Psoas muscle (tissue), 8 donors: ENCODE data around the gene GRID2. TPM values are rescaled to one million over a fixed set of nuclear protein-coding genes. Genes with fewer than 3 reads are reported as not detected.

ENCODE experiments used
- ATAC-seq, 4 donors: fragments of 200-7000 bp; cut with Tn5 transposase; one replicate each; pipeline ENCODE4 v1.9.1; 2020; ENCODE audit warnings: moderate library complexity in 3 of 4, mild to moderate bottlenecking in 2 of 4
- DNase-seq, 2 donors: peaks; one replicate each; pipeline ENCODE4 v3.0.0-alpha.2; 2020
- H3K27ac ChIP-seq: fragments of 200-600 bp; one replicate; pipeline ENCODE4 v1.8.0; 2022
- H3K27me3 ChIP-seq, 3 donors: fragments of 200-600 bp in 1 of 3; one replicate each; pipeline versions ENCODE4 v1.6.1 to v1.8.0; 2013 to 2022; ENCODE audit warnings: low read length in 2 of 3, mild to moderate bottlenecking in 2 of 3, moderate library complexity in 1 of 3; ENCODE audit not compliant: insufficient read depth in 3 of 3
- H3K36me3 ChIP-seq, 2 donors: fragments of 200-600 bp in 1 of 2; one replicate each; pipeline versions ENCODE4 v1.6.1 to v1.8.0; 2013 to 2022; ENCODE audit warnings: low read depth in 1 of 2, mild to moderate bottlenecking in 1 of 2, moderate library complexity in 1 of 2; ENCODE audit not compliant: insufficient read depth in 1 of 2
- H3K4me1 ChIP-seq: fragments of 200-600 bp; one replicate; pipeline ENCODE4 v1.8.0; 2022
- H3K4me3 ChIP-seq: fragments of 200-600 bp; one replicate; pipeline ENCODE4 v1.8.0; 2022; ENCODE audit warnings: mild to moderate bottlenecking
- H3K9me3 ChIP-seq: fragments of 200-600 bp; one replicate; pipeline ENCODE4 v1.8.0; 2022
- CTCF ChIP-seq: fragments of 200-600 bp; IDR thresholded peaks from one replicate; pipeline ENCODE4 v1.8.0; 2022; ENCODE audit warnings: antibody characterized with exemption
- WGBS, 3 donors: extraction: QIAGEN DNeasy Blood & Tissue Kit; methylation state at CpG; one replicate each; pipeline versions ENCODE4 v1.1.6 to v1.1.7; 2013; 5-methylcytosine and 5-hydroxymethylcytosine counted together
- intact Hi-C, 2 donors: fragments of 100-400 bp; cut with DNase I; formaldehyde crosslinking; loops; one replicate each; pipeline versions ENCODE4 v1.11.0 to v1.14.2; 2022
- polyA plus RNA-seq, 3 donors: library from polyadenylated mRNA; stranded (reverse); fragments of 200-250 nt; gene quantifications; one replicate each; pipeline ENCODE4 v1.2.3, GENCODE V29; 2013
- total RNA-seq, 4 donors: library from RNA; stranded (reverse); fragmentation: NEBNext Ultra II Directional in 2 of 4; extraction: Animal tissue kit (Norgen Biotek cat#: 25700) in 2 of 4; gene quantifications; one replicate each; pipeline versions ENCODE4 v1.2.1 to v1.2.4, GENCODE V29; 2021 to 2023
- donor health status: healthy with polysubstance abuse.
- donor health status: DM: no; HTN: no; CAD: no; lungs with moderate emphysema.
- donor health status: Bipolar disorder and iron deficiency.
- donor health status: healthy.
- donor health status: DM: yes; HTN: yes; CAD: no.
- donor health status: DM: no; HTN: no; CAD: no.
- donor health status: DM: no; HTN: no; CAD: no.
- donor health status: DM: yes; HTN: yes; CAD: no.

GRID2 gene
- total and polyA plus RNA-seq, 7 donors = not detected

- no peaks in the 10 kb centered on the region for H3K9me3 ChIP-seq
- intact Hi-C loops = no loop called here
- DNase-seq (no peak), ATAC-seq (no peak)
- no peaks in the 10 kb centered on the region for H3K27me3 ChIP-seq
- WGBS, 3 donors = 57 to 61% (median 58%) methylated on average over 6 of the region's 6 CpGs
- H3K4me1 ChIP-seq = no peaks in the 10 kb centered on the region
- H3K36me3 ChIP-seq = no peaks in the 10 kb centered on the region
- H3K27ac ChIP-seq = no peak overlapping the region
- H3K4me3 ChIP-seq = no peak overlapping the region
- TF ChIP-seq CTCF = no peak
These were observed 828.9 kb downstream of the GRID2 start for GRCh38 chr4:93132631-93133030.

GRCh38 chr4:93139118-93139517 lies 835.4 kb downstream of the GRID2 start:
- H3K27me3 ChIP-seq = no peaks in the 10 kb centered on the region
- DNase-seq (no peak), ATAC-seq (no peak)
- no peak overlapping the region for H3K4me3 ChIP-seq
- H3K27ac ChIP-seq = no peak overlapping the region
- no peak for TF ChIP-seq CTCF
- no peaks in the 10 kb centered on the region for H3K9me3 ChIP-seq
- H3K4me1 ChIP-seq = no peaks in the 10 kb centered on the region
- intact Hi-C loops = no loop called here
- H3K36me3 ChIP-seq = no peaks in the 10 kb centered on the region

- intact Hi-C loops = no loop called here
- 69 to 76% (median 74%) methylated on average over 3 of the region's 3 CpGs for WGBS, 3 donors
- no peak overlapping the region for H3K27ac ChIP-seq
- no peaks in the 10 kb centered on the region for H3K36me3 ChIP-seq
- TF ChIP-seq CTCF = no peak
- H3K4me1 ChIP-seq = no peaks in the 10 kb centered on the region
- H3K4me3 ChIP-seq = no peak overlapping the region
- H3K9me3 ChIP-seq = no peaks in the 10 kb centered on the region
- DNase-seq (no peak), ATAC-seq (no peak)
- no peaks in the 10 kb centered on the region for H3K27me3 ChIP-seq
These were observed 840.1 kb downstream of the GRID2 start for GRCh38 chr4:93143902-93144301.

GRCh38 chr4:93144644-93145043 lies 840.9 kb downstream of the GRID2 start:
- no peak for DNase-seq
- Histone ChIP-seq H3K27ac (no peak overlapping the region), H3K36me3 (no peaks in the 10 kb centered on the region), H3K4me3 (no peak overlapping the region), H3K9me3 (no peaks in the 10 kb centered on the region), H3K4me1 (no peaks in the 10 kb centered on the region), H3K27me3 (no peaks in the 10 kb centered on the region)
- 55 to 70% (median 67%) methylated on average over 1 of the region's 1 CpG for WGBS, 3 donors
- intact Hi-C loops = no loop called here
- ATAC-seq = no peak
- no peak for TF ChIP-seq CTCF

GRCh38 chr4:93147524-93148212 lies 843.9 kb downstream of the GRID2 start:
- 88 to 94% (median 89%) methylated on average over 1 of the region's 1 CpG for WGBS, 3 donors
- Histone ChIP-seq H3K9me3 (no peaks in the 10 kb centered on the region), H3K27ac (no peak overlapping the region), H3K36me3 (no peaks in the 10 kb centered on the region), H3K27me3 (no peaks in the 10 kb centered on the region), H3K4me3 (no peak overlapping the region), H3K4me1 (no peaks in the 10 kb centered on the region)
- no peak for TF ChIP-seq CTCF
- no peak for DNase-seq
- intact Hi-C loops = no loop called here
- ATAC-seq = no peak
